ENCODE measurements around the gene TNXB.
"Not testable (repeated sequence)": the region's sequence is repeated elsewhere in the genome, so short reads cannot be mapped to it uniquely, and the experiment has no call there.

GRCh38 chr6:32043589-32044380 lies 65.4 kb downstream of the TNXB start:
- TF ChIP-seq POLR2AphosphoS5 (IDR thresholded peaks at IDR 0.05); MXI1 (conservative IDR thresholded peaks at IDR 0.05; ENCODE audit: poor library complexity, severe bottlenecking); RAD21 (conservative IDR thresholded peaks at IDR 0.05); EZH2 (IDR thresholded peaks at IDR 0.05; ENCODE audit: borderline replicate concordance, insufficient read depth, low read length, poor library complexity, severe bottlenecking); TAF1 (IDR thresholded peaks at IDR 0.05; ENCODE audit: low read depth); EP300 (conservative IDR thresholded peaks at IDR 0.05; ENCODE audit: poor library complexity, severe bottlenecking): not testable (repeated sequence)
- TF ChIP-seq, protein P1, sequence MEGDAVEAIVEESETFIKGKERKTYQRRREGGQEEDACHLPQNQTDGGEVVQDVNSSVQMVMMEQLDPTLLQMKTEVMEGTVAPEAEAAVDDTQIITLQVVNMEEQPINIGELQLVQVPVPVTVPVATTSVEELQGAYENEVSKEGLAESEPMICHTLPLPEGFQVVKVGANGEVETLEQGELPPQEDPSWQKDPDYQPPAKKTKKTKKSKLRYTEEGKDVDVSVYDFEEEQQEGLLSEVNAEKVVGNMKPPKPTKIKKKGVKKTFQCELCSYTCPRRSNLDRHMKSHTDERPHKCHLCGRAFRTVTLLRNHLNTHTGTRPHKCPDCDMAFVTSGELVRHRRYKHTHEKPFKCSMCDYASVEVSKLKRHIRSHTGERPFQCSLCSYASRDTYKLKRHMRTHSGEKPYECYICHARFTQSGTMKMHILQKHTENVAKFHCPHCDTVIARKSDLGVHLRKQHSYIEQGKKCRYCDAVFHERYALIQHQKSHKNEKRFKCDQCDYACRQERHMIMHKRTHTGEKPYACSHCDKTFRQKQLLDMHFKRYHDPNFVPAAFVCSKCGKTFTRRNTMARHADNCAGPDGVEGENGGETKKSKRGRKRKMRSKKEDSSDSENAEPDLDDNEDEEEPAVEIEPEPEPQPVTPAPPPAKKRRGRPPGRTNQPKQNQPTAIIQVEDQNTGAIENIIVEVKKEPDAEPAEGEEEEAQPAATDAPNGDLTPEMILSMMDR (IDR thresholded peaks at IDR 0.05; ENCODE audit: poor library complexity, severe bottlenecking) = not testable (repeated sequence)
- TF ChIP-seq, protein P2, sequence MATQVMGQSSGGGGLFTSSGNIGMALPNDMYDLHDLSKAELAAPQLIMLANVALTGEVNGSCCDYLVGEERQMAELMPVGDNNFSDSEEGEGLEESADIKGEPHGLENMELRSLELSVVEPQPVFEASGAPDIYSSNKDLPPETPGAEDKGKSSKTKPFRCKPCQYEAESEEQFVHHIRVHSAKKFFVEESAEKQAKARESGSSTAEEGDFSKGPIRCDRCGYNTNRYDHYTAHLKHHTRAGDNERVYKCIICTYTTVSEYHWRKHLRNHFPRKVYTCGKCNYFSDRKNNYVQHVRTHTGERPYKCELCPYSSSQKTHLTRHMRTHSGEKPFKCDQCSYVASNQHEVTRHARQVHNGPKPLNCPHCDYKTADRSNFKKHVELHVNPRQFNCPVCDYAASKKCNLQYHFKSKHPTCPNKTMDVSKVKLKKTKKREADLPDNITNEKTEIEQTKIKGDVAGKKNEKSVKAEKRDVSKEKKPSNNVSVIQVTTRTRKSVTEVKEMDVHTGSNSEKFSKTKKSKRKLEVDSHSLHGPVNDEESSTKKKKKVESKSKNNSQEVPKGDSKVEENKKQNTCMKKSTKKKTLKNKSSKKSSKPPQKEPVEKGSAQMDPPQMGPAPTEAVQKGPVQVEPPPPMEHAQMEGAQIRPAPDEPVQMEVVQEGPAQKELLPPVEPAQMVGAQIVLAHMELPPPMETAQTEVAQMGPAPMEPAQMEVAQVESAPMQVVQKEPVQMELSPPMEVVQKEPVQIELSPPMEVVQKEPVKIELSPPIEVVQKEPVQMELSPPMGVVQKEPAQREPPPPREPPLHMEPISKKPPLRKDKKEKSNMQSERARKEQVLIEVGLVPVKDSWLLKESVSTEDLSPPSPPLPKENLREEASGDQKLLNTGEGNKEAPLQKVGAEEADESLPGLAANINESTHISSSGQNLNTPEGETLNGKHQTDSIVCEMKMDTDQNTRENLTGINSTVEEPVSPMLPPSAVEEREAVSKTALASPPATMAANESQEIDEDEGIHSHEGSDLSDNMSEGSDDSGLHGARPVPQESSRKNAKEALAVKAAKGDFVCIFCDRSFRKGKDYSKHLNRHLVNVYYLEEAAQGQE (IDR thresholded peaks at IDR 0.05; ENCODE audit: borderline replicate concordance) = not testable (repeated sequence)

Data from neural cell (in vitro differentiated cells).